Stimulated activated CD8-positive, alpha-beta memory T cell treated with anti-CD3 and anti-CD28 coated beads, Interleukin-7, amount 100 ng/mL, for 48 hours (primary cell): Measurements from ENCODE around the gene PITPNM1.
"Not testable (repeated sequence)": the region's sequence is repeated elsewhere in the genome, so short reads cannot be mapped to it uniquely, and the experiment has no call there.

ENCODE experiments used
- DNase-seq, 2 donors: peaks; one replicate each; pipeline ENCODE4 v3.0.0-alpha.2; 2020; ENCODE audit warnings: low read depth in 1 of 2; ENCODE audit errors: extremely low read depth in 1 of 2

The PITPNM1 gene

DNA sequence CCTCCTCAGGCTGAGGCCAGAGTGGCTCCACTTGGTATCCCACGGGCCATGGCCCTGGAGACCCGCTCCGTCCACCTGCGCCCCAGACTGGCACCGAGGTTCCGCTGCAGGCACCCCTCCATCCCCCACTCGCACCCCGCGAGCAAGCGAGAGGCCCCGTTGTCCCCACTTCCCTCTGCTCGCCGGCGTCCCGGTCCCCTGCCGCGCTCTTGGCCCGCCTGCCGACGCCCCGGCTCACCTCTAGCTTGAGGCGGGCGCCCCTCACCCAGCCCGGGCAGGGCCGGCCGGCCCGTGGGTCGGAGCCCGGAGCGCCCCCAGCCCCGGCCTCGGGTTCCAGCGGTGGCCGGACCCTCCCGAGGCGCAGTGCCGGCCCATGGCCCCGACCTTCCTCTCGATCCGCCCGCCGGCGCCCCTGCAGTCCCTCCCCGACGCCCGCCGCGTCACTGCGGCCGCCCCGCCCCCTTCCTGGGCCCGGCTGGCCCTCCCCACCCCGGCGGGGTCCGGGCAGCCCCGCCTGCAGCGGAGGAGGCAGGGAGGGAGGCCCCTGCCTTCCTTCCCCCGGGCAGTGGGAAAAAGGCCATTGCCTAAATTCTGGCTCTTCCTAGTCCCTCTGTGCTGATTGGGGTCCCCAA, at the start of gene PITPNM1:
PITPNM1 (minus strand) TSS at position 414 of the 632 bp plus-strand sequence. CDS start 1,183 bp downstream, outside the sequence.
- peak; percentile 65 to 66 for DNase-seq

DNA sequence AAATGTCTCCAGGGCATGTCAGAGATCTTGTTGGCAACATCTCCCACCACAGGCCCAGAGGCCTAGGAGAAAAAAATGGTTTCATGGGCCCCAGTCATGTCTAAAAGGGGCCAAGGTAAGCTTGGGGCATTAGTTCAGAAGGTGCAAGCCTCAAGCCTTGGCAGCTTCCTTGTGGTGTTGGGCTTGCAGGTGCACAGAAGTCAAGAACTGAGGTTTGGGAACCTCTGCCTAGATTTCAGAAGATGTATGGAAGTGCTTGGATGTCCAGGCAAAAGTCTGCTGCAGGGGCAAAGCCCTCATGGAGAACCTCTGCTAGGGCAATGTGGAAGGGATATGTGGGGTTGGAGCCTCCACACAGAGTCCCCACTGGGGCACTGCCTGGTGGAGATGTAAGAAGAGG, 46.5 kb upstream of the PITPNM1 start:
- not testable (repeated sequence) for DNase-seq

DNA sequence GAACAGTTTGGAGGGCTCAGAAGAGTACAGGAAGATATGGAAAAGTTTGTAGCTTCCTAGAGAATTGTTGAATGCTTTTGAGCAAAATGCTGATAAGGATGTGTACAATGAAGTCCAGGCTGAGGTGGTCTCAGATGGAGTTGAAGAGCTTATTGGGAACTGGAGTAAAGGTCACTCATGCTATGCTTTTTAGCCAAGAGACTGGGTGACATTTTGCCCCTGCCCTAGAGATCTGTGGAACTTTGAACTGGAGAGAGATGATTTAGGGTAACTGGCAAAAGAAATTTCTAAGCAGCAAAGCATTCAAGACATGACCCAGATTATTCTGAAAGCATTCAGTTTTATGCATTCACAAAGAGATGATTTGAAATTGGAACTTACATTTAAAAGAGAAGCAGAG, 46.0 kb upstream of the PITPNM1 start:
- no peak for DNase-seq

DNA sequence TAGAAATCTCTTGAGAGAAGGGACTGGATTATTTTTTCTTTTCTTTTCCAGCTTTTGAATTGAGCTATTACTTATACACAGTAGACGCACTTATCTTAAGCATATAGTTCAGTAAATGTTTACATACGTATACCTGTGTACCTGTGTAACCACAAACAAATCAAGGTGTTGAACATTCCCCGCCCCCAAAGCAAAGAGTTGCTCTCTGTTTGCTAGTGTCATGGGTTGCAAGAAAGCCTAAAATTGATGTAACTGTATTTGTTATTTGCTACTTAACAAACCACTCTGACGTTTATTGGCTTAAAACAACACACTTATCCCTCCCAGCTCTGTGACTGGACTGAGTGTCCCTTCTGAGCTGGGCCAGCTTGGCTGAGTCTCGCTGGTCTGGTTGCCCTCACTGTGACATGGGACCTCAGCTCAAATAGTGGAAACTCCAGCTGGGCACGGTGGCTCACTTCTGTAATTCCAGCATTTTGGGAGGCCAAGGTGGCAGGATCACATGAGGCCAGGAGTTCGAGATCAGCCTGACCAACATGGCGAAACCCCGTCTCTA, 43.5 kb upstream of the PITPNM1 start:
- DNase-seq: no peak

DNA sequence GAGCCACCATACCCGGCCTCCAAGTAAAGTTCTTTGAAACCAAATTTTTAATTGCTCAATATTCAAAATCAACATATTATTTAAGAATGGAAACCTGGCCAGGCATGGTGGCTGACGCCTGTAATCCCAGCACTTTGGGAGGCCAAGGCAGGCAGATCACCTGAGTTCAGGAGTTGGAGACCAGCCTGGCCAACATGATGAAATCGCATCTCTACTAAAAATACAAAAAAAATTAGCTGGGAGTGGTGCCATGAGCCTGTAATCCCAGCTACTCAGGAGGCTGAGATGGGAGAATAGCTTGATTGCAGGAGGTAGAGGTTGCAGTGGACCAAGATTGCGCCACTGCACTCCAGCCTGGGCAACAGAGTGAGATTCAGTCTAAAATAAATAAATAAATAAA, 42.9 kb upstream of the PITPNM1 start:
- not testable (repeated sequence) for DNase-seq

DNA sequence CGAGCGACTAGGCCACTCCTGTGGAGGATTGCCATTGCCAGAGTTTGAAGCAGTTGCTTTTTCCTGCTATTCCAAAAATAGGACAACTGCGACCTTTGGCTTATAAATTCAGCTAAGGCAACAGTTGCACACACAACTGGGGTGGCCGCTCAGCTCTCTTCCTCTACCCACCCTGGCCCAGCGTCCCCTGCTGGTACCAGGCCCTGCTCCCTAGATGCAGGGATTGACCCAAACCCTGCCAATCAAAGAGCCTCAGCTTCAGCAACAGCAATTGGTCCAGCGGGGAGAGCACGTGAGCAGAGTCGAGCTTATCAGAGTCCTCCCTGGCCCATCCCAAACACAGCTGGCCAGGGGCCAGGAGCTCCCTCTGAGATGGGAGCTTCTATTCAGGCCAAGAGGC, 40.1 kb upstream of the PITPNM1 start:
- no peak for DNase-seq

DNA sequence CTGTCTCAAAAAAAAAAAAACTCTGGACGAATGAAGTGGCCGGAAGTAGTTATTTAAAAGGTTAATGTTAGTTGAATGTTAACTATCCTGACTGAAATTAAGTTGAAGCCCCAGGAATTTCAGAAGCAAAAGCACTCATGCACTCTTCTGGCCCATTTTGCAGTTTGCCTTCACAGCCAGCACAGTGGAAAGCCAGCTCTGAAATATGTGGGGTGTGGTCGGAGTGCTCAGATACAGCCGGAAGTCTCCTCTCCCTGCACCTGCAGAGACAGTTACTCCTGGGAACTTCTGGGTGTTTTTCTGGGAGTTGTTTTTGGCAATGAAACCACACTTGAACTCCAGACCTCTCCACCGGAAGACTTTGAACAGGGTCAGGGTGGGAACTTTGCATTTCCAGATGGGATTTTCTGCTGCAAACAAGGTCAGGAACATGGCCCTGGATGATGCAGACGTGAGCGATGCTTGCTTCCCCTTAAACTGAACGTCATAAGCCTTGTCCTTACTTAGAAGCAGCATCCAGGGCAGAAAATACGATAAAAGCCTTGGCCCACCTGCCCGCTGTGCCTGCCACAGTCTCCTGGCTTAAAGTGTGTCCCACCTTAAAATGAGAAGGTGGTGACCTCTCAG, 39.6 kb upstream of the PITPNM1 start:
- DNase-seq: no peak

DNA sequence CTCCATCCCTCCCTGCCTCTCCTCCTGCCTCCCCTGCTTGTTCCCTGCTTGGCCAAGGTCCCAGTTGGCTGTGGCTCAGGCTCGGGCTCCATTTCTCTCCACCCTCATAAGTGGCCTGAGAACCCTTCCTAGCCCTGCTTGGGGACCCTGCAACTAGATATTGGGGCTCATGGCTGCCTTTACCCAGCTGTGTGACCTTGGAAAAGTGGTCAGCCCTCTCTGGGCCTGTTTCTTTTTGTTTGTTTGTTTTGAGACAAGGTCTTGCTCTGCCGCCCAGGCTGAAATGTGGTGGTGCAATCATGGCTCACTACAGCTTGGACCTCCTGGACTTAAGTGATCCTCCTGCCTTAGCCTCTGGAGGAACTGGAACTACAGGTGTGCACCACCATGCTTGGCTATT, 38.4 kb upstream of the PITPNM1 start:
- no peak for DNase-seq

DNA sequence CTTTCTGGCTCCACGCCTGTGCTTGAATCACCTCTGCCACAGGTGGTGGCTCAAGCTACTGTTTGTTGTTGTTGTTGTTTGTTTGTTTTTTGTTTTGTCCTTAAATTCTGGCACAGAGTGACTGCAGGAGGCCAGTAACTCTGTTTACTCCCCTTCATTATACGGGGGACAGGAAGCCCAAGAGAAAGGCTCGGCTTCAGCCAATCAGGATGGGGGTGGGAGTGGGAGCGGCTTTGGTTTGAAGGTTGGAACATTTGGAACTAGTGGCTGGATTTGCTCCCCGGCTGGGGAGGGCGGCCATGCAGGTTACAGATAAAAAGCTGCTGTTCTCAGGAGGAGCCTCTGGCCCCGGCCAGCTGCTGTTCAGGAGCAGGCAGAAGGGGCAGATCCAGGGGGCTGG, 37.8 kb upstream of the PITPNM1 start:
- DNase-seq: no peak

DNA sequence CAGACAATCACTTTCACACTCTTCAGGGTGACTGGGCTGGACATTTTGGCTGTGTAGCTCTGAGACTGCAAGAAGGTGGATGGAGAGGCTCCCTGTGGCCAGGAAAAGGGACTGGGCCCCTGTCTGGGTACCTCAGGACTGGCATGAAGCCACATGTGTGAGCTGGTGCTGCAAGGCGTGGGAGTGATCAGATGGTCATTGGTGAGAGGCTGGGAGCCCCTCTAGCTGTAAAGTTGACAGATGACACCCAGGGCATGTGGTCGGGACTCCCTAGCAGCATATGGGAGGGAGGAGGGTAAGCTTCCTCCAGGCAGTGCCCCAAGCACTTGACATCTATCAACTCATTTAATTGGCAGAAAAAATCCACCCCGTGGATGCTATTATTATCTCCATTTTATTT, 37.0 kb upstream of the PITPNM1 start:
- DNase-seq: no peak

DNA sequence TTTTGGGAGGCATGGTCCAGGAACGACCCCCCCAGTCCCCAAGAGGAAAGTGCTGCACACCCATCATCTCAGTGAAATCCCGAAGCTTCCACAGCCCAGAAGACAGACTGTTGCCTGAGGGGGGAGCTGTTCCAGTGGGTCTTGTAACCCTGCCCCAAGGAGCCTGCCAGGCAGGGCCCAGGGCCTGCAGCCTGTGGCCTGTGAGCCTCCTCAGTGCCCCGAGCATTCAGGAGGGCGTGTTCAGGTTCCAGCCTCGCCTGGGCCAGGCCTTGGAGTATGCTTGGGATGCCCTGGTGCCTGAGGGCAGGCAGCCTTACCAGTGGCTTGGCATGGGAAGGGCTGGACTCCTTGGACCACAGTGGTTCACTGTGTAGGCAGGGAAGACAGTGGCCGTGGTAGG, 36.0 kb upstream of the PITPNM1 start:
- DNase-seq: no peak

DNA sequence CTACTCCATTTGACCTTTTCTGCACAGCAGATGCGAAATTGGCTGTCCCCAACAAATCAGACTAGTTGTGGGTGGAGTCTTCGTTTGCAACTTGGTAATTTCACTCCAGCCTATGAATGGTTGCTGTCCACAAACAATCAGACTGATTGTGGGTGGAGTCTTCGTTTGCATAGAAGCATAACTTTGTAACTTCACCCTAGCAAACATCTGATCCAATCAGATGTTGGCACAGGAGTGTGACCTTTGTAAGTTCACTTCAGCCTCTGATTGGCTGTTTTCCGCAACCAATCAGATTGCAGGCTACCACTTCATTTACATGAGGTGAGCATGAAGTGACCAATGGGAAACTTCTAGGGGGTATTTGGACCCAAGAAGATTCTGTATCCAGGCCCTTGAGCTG, 34.4 kb upstream of the PITPNM1 start:
- DNase-seq: no peak

DNA sequence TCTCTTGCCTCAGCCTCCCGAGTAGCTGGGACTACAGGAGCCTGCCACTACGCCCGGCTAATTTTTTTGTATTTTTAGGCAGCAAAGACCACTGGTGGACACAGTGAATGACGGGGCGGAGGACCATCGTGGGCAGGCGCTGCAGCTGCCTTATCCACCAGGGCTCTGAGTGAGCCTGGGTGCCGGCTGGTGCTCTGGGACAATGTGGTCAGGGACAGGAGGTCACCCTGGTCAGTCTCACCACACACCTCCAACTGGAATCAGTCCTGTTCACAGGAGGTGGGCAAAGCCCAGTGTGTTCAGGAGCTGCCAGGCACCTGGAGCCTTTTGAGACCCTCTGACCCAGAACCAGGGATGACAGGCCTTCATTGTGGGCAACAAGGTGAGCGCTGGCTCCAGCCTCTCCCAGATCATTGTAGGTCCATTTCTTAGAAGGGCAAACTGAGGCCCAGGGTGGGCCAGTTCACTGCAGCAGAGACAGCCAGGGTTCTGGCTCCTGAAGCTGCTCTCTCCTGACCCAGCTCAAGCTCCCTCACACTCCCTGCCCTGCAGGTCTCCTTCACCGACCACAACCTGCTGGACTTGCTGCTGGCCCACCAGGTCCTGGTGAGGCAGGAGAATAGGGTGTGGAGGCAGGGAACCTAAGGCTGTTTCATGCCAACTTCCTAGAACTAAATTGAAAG, 33.8 kb upstream of the PITPNM1 start:
- no peak for DNase-seq

DNA sequence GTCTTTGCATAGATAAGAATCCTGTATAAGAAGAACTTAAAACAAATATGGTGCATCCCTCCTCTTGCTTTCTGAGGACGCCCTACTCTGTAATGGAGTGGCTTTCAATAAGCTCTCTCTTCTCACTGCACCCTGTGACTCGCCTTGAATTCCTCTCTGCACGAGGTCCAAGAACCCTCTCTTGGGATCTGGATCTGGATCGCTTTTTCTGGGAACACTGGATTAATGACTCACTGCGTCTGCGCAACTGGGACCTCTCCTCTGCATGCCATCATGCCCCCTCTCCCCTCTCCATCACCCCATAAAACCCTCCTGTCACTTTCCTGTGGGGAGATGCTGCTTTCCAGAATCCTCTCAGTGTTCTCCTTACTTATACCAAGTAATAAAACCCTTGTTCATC, 33.1 kb upstream of the PITPNM1 start:
- DNase-seq: no peak

DNA sequence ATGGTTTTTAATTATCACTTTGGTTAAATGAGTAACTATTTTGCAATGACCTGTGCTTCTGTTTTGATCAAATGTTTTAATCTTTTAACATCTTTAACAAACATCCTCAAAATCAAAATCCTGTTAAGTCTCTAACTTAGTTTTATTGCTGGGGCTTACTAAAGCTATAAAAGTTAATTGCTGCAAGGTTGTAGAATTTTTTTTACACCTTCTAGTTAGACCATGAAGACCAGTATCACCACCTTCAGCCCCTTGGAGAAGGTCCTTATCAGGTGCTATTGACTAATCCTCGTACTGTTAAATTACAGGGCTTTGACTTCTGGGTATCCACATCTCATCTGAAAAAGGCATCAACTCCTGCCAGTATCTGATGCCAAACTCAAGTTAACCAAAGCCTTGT, 30.4 kb upstream of the PITPNM1 start:
- DNase-seq: no peak

DNA sequence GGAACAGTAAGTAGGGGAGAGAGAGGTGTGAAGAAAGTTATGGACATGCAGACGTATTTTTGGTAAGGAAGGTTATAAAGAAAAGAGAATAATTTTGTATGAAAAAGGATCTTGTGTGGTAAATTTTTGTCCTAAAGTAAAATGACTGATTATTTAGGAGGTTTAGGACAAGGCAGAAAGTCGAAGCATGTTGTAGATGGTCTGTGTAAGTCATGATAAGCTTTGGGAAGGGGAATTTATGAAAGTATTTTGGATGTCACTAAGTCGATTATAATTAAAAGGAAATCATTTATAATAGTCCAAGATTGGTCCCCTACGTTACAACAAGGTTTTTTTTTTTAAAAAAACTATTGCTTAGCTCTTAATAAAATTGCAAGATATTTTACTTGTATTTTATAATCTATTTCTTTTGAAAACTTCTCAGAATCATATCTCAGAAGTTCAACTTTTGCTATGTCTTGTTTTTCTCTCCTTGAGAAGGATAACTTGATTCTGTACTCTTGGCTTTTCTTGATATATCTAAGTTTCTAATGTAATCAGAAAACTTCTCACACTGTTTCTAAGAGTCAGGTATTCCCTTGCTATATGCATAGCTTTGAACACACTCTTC, 29.0 kb upstream of the PITPNM1 start:
- DNase-seq: no peak

DNA sequence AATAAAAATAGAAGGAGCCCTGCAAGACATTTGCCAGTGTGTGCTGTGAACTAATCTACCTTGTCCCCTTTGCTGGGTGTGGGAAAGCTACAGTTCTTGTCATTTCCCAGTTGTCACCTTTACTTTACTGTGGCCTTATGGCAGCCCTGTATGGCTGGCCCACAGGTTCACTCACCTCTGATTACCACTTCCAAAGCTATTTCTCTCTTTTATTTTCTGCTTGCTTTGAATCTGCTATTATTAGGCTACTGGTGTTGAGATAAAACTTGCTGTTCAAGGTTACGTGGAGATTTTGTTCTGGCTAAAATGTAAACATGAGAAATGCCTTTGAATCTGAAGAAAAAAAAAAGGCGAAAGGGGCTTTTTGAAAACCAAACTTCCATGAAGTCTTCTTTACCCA, 27.7 kb upstream of the PITPNM1 start:
- DNase-seq: no peak

DNA sequence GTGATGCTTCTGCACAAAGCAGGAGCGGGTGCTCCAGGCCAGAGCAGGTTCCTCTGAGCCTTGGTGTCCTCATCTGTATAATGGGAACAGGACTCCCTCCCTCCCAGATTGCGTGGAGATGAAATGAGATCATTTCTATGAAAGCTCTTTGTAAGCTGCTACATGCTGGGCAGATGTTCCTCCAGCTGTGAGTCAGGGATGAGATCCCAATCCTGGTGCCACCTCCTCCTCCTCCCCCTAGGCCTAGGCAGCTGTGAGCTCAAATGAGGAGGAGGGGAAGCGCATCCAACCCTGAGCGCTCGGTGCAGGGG, 25.1 kb upstream of the PITPNM1 start:
- DNase-seq: no peak

DNA sequence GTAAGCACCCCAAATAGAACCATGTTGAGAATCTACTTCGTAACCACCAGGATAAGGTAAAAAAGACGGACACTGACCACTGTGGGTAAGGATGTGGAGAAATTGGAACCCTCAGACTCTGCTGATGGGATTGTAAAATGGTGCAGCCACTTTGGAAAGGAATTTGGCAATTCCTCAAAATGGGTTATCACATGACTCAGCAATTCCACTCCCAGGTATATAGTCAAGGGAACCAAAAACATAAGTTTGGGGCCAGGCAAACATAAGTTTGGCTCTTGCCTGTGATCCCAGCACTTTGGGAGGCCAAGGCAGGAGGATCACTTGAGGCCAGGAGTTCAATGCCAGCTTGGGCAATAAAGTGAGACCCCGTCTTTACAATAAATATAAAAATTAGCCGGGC, 23.2 kb upstream of the PITPNM1 start:
- no peak for DNase-seq

DNA sequence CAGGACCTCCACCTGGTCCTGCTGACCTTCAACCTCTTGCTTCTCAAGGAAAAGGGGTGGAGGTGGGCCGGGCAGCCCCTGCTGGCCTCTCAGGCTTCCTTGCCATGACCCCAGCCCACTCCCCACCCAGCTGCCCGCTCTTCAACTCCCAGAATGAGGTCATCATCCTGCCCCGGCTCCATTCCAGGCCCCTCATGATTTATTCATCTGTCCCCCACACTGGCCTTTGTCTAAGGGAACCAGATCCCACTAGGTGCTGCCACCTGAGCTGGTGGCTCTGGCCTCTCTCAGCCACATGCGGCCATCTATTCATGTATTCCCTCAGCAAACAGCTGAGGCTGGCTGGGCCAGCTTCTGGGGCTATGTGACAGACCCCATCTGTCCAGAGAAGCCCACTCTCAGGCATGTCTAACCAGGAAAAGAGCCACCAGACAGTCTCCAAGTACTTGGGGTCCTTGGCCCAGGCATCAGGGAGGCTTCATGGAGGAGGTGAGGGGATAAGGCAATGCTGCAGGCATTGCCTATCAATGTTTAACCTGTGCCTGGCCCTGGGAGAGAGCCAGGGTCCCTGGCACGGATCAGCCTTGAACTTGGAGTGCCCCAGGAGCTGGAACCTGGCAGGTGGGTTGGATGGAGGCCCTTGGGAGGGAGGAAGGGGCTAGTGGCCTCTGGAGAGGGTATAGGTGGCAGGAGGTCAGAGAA, 20.3 kb upstream of the PITPNM1 start:
- no peak for DNase-seq

DNA sequence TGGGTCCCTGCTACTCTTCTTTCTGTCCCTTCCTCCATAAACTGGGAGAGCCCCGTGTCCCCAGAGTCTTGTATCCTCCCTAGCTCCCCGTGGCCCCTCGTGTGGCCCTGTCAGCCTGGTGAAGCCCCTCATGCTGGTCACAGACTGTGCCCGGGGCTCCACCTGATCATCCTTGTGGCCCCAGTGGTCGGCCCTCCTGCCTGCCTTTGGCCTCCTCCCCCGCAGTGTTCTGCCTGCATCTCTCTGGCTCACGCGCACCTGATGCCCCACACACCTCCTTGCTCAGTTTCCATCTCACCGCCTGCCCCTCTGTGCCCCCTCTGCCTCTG, 19.3 kb upstream of the PITPNM1 start:
- DNase-seq: no peak
